Suprapubic skin (tissue), 4 donors: ENCODE measurements around the gene SFMBT1.

Source experiments
- CTCF ChIP-seq, 2 donors: fragments of 200-600 bp in 1 of 2; fragments of 450-650 bp in 1 of 2; sonication (generic) in 1 of 2; IDR thresholded peaks; one replicate each; pipeline ENCODE4 v1.5.1; 2016 to 2019; ENCODE audit warnings: antibody characterized with exemption in 2 of 2, mild to moderate bottlenecking in 1 of 2, moderate library complexity in 1 of 2
- EP300 ChIP-seq: sonication (generic); formaldehyde crosslinking; IDR thresholded peaks from one replicate; pipeline ENCODE4 v1.6.1; 2017; ENCODE audit warnings: antibody characterized with exemption
- POLR2A ChIP-seq, 2 donors: fragments of 450-650 bp; IDR thresholded peaks; one replicate each; pipeline ENCODE4 v1.6.1; 2017; ENCODE audit warnings: antibody characterized with exemption in 2 of 2, mild to moderate bottlenecking in 2 of 2, moderate library complexity in 2 of 2
- POLR2AphosphoS5 ChIP-seq, 3 donors: sonication (generic); formaldehyde crosslinking; IDR thresholded peaks; one replicate each; pipeline ENCODE4 v1.6.1; 2017; ENCODE audit warnings: antibody characterized with exemption in 3 of 3

GRCh38 chr3:52998771-52999513 is 46.9 kb downstream of the SFMBT1 start:
- TF ChIP-seq POLR2AphosphoS5 (IDR thresholded peaks at IDR 0.05) = no peak
- no peak for TF ChIP-seq CTCF (IDR thresholded peaks at IDR 0.05)
- TF ChIP-seq POLR2A (IDR thresholded peaks at IDR 0.05) = no peak
- no peak for TF ChIP-seq EP300
